PFSK-1 (cell line): ENCODE data around the gene C1orf21.

ENCODE experiments used
- FOXP2 ChIP-seq: optimal IDR thresholded peaks from 2 replicates; pipeline ENCODE3; 2011; ENCODE audit warnings: borderline replicate concordance, control low read depth, inconsistent platforms; ENCODE audit not compliant: insufficient read depth; ENCODE audit errors: extremely low read length, extremely low read depth
- POLR2AphosphoS5 ChIP-seq: IDR thresholded peaks from 2 replicates; pipeline ENCODE4 v1.6.1; 2012; ENCODE audit warnings: low read depth, mild to moderate bottlenecking, control low read depth, low read length, moderate library complexity
- SIN3A ChIP-seq: IDR thresholded peaks from 2 replicates; pipeline ENCODE4 v1.6.1; 2012; ENCODE audit warnings: mild to moderate bottlenecking, low read length, moderate library complexity, borderline replicate concordance; ENCODE audit not compliant: insufficient read depth
- TAF1 ChIP-seq: IDR thresholded peaks from 2 replicates; pipeline ENCODE4 v1.6.1; 2012; ENCODE audit warnings: low read length, control low read depth, borderline replicate concordance; ENCODE audit not compliant: insufficient read depth
- TF ChIP-seq, protein P1 (sequence below), 2 experiments: IDR thresholded peaks; 2 replicates each; pipeline versions ENCODE4 v1.6.1 to v1.8.0; 2011 to 2012; ENCODE audit warnings: low read depth in 2 of 2, low read length in 2 of 2, control low read depth in 1 of 2, inconsistent platforms in 1 of 2, mild to moderate bottlenecking in 1 of 2, moderate library complexity in 1 of 2; ENCODE audit not compliant: insufficient read depth in 1 of 2

DNA sequence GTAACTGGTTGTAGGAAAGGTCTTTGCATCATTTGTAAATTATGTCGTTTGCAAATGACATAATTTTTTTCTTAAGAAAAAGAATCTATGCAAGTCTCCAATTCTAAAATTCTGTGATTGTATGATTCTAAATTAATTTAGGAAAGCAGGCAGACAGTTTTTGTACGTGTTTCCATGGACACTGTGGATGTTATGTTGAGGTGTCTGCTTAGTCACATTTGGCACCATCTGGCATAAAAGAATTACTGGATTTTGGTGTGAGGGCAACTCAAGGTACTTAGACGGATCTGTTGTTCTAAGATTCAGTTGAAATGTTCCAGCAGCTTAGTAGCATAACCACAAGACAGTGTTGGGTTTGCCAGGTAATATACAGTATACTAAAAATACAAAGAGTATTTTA, 42.5 kb downstream of the C1orf21 start:
- TF ChIP-seq, protein P1, sequence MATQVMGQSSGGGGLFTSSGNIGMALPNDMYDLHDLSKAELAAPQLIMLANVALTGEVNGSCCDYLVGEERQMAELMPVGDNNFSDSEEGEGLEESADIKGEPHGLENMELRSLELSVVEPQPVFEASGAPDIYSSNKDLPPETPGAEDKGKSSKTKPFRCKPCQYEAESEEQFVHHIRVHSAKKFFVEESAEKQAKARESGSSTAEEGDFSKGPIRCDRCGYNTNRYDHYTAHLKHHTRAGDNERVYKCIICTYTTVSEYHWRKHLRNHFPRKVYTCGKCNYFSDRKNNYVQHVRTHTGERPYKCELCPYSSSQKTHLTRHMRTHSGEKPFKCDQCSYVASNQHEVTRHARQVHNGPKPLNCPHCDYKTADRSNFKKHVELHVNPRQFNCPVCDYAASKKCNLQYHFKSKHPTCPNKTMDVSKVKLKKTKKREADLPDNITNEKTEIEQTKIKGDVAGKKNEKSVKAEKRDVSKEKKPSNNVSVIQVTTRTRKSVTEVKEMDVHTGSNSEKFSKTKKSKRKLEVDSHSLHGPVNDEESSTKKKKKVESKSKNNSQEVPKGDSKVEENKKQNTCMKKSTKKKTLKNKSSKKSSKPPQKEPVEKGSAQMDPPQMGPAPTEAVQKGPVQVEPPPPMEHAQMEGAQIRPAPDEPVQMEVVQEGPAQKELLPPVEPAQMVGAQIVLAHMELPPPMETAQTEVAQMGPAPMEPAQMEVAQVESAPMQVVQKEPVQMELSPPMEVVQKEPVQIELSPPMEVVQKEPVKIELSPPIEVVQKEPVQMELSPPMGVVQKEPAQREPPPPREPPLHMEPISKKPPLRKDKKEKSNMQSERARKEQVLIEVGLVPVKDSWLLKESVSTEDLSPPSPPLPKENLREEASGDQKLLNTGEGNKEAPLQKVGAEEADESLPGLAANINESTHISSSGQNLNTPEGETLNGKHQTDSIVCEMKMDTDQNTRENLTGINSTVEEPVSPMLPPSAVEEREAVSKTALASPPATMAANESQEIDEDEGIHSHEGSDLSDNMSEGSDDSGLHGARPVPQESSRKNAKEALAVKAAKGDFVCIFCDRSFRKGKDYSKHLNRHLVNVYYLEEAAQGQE (IDR thresholded peaks at IDR 0.05; ENCODE audit: insufficient read depth in 1 of 2, low read depth in 2 of 2, low read length in 2 of 2): no peak
- TF ChIP-seq POLR2AphosphoS5: no peak
- no peak for TF ChIP-seq SIN3A
- no peak for TF ChIP-seq TAF1
- TF ChIP-seq FOXP2: no peak
